NT2/D1 (cell line): Measurements from ENCODE around the gene VAPA.

Source experiments
- SUZ12 ChIP-seq: IDR thresholded peaks from 2 replicates; pipeline ENCODE4 v1.6.1; 2011; ENCODE audit not compliant: insufficient read length, insufficient read depth; ENCODE audit errors: extremely low read depth
- YY1 ChIP-seq: IDR thresholded peaks from 2 replicates; pipeline ENCODE4 v1.6.1; 2011; ENCODE audit not compliant: insufficient read length, insufficient read depth
- ZNF274 ChIP-seq: IDR thresholded peaks from 2 replicates; pipeline ENCODE4 v1.6.1; 2011; ENCODE audit warnings: mild to moderate bottlenecking, low read depth, low read length

DNA sequence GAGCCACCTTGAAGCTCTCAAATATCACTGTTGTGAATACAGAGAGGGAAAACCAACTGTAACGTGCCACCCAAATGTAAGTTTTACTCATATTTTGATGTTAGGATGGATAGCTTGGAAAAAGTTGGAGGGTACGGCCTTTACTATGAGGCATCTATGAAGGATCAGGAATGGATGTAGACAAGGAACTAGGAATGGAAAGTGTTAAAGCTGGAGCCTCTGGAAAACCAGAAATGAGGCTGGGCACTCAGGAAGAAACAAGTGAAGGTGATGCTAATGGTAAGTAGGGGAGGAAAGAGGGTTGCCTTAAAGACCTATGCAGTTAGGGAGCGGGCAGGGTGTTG, 27.8 kb upstream of the VAPA start:
- no peak for TF ChIP-seq YY1
- TF ChIP-seq ZNF274 = no peak
- TF ChIP-seq SUZ12 = no peak
